GM19239 (cell line): ENCODE results near the gene KCNH3.

ENCODE experiments used
- DNase-seq: peaks from one replicate; pipeline ENCODE4 v3.0.0; 2011; ENCODE audit warnings: low spot score; ENCODE audit not compliant: insufficient read length
- FAIRE-seq: peaks from 2 replicates; lab custom pipeline; 2011; peaks lifted over from hg19 to GRCh38; lab: Jason Lieb, UNC

Gene KCNH3

DNA sequence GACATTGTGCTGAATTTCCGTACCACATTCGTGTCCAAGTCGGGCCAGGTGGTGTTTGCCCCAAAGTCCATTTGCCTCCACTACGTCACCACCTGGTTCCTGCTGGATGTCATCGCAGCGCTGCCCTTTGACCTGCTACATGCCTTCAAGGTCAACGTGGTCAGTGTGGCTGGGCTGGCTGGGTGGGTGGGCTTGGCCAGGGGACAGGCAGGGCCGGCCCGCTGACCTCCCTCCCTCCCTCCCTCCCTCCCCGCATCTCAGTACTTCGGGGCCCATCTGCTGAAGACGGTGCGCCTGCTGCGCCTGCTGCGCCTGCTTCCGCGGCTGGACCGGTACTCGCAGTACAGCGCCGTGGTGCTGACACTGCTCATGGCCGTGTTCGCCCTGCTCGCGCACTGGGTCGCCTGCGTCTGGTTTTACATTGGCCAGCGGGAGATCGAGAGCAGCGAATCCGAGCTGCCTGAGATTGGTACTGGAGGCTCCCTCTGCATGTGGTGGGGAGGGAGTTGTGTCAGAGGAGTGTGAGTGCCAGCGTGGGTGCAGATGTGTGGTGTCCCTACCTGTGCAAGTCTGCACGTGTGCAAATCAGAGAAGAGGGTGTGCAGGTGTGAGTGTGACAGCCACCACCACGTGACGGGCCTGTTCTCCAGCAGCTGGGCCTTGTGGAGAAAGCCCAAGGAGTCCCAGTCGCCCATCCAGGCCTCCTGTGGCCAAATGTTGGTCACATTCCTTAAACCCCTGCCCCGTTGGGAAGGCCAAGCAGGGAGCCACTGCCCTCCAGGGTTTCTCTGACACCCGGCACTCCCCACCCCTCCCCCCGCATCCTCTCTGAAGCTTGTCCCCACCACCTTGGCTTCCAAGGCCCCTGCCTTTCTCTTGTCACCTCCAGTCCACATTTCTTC lies 5.3 kb downstream of the KCNH3 start:
- FAIRE-seq (no peak), DNase-seq (no peak)

DNA sequence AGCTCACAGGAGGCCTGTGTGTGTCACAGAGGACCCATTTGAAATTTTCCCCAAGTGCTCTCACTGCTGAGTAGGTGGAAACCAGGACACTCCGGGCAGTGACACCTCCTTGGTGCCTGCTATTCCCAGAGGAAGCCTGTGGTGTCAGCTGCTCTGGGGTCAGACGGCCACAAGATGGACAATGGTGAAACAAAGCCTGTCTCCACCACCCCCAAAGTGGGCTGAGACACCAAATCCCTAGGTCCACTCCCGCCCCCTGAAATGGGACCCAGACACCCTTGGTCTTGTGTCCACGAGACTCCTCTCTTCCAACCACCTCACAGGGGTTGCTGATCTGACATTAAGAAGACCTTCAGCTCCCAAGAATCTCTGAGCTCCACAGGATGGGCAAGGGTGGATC lies 7.0 kb downstream of the KCNH3 start:
- no peak for FAIRE-seq
- DNase-seq: no peak

DNA sequence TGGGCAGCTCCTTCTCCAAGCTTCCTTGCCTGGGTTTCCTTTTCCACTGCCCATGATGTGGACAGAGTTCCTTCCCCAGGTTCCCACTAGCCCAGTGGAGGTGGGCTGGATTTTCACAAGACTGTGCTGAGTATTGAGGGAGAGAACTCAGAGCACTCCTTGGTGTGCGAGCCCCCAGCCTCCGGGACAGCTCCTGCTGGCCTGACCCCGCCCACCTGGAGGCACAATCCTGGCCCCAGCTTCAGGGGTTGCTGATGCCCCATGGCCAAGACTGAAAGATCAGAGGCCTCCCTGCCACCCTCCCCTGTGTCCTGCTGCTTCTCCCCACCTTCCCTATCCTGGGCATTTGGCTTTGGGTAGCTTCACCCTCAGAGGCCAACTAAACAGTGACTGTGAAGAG lies 7.7 kb downstream of the KCNH3 start:
- FAIRE-seq (no peak), DNase-seq (no peak)

DNA sequence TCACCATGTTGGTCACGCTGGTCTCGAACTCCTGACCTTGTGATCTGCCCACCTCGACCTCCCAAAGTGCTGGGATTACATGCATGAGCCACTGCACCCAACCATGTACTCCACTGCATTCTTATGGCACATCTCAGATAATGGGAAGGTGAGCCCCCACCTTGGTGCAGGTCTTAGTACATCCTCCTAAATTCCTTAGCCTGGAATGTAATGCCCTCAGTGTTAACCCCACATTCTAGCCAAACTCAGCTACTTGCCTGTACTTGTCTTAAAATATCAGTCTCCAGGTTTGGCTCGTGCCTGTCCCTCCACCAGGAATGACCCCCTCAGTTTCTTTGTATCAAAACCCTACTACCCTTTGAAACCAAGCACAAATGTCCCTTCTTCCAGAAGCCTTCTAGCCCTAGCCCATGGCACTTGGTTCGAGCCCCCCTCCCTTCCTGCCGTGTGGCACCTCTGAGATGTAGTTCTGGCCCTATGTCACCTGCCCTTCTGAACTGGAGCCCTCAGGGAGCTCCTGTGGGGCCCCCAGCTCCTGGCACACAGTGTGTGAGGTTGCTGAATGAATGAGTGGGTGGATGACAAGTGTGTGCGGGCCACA lies 8.4 kb downstream of the KCNH3 start:
- FAIRE-seq (no peak), DNase-seq (no peak)

DNA sequence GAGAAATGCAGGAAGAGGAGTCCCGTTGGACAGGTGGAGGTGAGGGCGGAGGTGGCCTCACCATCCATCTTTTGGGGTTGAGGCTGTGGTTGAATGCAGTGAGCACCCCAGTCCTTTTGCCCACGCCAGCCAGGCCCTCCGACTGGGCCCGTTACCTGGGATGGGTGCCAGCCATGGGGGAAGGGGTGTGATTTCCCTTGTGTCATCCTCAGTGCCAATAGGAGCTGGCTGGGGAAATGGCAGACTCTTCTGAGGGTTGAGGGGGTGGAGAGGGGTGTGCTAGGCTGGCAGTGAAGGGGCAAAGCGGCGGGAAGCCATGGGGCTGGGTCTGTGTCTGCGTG lies 9.6 kb downstream of the KCNH3 start:
- FAIRE-seq (no peak), DNase-seq (no peak)

DNA sequence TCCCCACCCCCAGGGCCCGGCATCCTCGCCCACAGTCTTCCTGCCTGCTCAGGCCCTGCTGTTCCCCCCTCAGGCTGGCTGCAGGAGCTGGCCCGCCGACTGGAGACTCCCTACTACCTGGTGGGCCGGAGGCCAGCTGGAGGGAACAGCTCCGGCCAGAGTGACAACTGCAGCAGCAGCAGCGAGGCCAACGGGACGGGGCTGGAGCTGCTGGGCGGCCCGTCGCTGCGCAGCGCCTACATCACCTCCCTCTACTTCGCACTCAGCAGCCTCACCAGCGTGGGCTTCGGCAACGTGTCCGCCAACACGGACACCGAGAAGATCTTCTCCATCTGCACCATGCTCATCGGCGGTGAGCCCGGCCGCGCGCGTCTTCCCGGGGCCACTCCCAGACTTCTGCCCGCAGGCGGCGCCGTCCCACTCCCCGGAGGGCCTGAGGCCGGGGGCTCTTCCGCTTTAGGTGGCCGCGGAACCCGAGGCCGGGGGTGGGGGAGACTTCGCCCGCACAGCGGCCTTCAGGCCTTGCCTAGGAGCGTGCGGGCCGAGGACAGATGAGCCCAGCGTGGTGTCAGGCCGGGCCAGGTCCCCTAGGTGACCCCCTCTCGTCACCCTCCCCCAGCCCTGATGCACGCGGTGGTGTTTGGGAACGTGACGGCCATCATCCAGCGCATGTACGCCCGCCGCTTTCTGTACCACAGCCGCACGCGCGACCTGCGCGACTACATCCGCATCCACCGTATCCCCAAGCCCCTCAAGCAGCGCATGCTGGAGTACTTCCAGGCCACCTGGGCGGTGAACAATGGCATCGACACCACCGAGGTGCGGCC lies 10.2 kb downstream of the KCNH3 start:
- DNase-seq: no peak
- no peak for FAIRE-seq

DNA sequence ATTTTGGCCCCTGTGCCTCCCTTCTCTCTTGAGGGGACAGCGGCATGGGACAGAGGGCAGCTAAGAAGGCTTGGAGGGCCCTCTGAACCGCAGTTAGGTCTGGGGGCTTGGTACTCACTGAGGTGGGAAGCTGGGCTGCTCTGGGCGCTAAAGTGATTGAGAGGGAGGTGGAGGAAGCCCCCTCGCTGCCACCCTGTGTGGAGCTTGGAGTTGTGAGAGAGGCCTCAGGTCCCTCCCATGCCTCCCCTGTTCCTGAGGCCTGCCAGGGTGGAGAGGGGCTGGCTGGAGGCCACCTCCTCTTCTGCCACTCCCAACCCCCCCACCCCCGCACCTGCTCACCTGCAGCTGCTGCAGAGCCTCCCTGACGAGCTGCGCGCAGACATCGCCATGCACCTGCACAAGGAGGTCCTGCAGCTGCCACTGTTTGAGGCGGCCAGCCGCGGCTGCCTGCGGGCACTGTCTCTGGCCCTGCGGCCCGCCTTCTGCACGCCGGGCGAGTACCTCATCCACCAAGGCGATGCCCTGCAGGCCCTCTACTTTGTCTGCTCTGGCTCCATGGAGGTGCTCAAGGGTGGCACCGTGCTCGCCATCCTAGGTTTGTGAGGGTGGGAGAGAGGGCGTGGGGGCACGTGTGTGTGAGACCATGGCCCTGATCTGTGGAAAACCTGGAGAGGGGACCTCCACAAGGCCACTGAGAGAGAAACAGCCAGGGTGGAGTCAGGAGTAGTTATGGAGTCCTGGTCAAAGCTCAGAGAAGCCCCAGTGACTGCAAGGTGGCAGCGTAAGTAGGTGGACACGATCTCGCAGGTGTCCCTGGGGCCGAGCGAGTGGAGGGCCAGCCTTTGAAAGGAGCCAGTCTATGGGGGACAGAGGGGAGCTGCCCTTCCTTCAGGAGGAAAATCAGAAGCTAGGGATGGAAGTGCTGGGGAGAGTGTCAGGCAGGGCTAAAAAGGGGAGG lies 11.2 kb downstream of the KCNH3 start:
- no peak for DNase-seq

DNA sequence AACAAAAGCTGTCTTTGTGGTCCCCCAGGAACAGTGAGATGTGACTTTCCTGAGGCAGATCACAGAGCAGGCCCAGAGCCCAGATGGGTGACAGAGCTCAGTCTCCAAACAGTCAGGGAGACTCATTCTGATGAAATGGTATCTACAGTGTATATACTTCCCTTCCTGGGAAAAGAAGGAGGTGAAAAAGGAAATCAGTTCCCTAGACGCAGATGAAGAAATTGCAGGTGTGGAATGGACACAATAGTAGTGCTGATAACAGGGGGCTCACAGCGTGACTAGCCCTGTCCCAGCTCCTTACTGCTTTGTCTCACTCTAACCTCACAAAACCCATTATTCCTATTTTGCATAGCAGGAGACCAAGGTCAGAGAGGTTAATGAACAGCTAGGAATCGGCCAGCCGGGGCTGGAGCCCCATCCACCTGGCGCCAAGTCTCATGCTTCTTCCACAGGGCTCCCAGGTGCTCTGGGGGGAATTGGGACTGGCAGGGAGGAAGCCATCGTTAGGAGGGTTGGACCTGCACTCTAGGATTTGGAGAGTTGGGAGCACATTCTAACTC lies 11.9 kb downstream of the KCNH3 start:
- DNase-seq (no peak), FAIRE-seq (peak; percentile 54)

More for the DNA sequence above, 11.2 kb downstream of the KCNH3 start:
- FAIRE-seq: no peak

DNA sequence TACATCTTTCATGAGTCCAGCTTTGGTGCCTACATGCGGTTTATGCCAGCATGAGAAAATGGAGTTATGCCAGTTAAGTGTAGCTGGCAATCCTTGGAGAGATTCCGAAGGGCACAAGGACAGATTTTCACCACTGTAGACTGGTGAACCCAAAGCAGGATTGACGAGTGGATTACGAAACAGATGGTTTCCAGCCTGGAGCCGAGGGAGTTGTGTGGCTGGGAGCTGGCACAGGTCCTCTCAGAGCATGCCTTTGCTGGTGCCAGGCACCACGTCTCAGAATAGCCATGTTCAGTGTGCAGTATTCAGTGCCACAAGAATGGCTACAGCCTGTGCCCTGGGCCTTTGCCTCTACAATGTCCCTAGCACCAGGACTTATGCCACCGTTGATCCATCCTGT lies 13.2 kb downstream of the KCNH3 start:
- FAIRE-seq: no peak

DNA sequence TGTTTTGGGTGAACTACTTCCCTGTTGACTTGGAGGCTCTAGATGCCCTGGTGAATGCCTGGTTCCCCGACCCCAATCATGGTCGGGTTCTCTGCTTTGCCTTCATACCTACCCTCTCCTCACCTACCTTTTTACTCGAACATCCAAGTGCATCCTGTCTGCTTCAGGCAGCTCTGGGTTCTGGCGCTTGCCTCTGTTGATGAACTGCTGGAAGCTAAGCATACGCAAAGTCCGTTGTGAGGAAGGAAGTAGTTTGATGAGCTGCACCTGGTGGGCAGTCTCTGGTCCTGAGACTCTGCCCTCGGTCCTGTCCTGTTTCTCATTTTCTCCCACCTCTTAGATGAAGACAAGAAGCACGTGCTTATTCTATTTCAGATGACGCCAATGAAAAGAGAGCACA lies 13.6 kb downstream of the KCNH3 start:
- DNase-seq (no peak), FAIRE-seq (no peak)

More for the DNA sequence above, 13.2 kb downstream of the KCNH3 start:
- DNase-seq: no peak

DNA sequence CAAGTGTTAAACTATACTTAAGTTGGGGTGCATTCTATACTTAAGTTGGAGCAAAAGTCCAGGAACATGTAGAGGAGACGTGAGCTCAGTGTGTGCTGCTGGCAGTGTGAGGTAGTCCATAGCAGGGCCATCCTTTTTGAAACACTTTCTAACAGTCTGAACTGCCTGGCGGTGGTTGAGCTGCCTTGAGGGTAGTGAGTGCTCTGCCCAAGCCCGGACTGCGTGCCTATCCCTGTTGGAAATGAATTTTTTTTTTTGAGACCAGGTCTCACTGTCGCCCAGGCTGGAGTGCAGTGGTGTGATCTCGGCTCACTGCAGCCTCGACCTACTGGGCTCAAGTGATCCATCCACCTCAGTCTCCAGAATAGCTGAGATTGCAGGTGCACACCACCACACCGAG lies 14.1 kb downstream of the KCNH3 start:
- FAIRE-seq (no peak), DNase-seq (no peak)

DNA sequence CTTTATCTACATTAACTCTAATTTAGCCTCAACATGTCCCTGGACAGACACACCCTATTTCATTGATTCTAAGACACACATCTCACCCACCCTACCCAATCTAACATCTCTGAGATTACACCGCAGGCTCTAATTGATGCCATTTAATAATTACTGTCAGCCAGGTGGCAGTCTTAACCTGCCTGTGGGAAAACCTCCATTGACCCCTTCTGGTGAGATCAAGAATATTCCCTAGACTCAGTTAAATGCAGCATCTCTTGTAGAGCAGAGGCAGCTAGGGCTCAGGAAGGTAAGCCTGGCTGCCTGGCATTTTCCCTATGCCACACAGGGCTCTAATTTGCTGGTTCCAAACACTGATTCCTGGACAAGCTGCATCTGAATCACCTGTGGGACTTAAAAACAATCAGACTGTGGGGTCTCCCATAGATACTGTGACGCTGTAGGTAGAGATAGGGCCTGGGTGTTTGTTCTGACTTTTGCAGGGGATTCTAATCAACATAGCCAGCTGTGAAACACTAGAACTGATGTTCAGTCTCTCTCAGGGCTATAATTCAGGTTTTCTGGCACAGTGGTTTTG lies 14.8 kb downstream of the KCNH3 start:
- DNase-seq (no peak), FAIRE-seq (peak; percentile 14)

DNA sequence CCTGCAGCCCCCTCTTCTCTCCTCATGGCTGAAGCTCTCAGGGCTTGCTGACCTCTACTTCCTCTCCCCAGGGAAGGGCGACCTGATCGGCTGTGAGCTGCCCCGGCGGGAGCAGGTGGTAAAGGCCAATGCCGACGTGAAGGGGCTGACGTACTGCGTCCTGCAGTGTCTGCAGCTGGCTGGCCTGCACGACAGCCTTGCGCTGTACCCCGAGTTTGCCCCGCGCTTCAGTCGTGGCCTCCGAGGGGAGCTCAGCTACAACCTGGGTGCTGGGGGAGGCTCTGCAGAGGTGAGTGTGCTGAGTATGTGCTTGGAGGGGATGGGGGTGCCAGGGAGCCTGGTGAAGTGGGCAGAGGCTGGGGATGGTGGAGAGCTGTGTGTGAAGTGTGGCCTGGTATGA lies 15.4 kb downstream of the KCNH3 start:
- DNase-seq (no peak), FAIRE-seq (no peak)

DNA sequence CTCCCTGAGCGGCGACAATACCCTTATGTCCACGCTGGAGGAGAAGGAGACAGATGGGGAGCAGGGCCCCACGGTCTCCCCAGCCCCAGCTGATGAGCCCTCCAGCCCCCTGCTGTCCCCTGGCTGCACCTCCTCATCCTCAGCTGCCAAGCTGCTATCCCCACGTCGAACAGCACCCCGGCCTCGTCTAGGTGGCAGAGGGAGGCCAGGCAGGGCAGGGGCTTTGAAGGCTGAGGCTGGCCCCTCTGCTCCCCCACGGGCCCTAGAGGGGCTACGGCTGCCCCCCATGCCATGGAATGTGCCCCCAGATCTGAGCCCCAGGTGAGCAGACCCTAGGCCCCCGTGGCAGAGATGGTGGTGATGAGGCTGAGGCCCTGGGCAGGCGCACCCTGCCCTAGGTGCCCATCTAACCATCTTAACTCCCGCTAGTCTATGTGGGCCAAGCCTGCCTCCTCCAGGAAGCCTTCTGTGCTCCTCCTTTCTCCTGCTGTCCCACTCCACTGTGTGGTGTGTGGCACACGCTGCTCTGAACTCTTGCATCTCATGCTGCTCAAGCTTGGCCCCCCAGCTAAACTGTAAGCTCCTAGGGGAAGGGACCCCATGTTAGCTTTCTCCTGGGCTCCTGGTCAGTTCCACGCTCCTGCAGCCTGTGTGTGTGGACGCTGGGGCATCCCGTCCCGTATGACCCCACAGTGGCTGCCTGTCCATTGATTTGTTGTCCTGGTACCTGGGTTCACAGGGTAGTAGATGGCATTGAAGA lies 17.0 kb downstream of the KCNH3 start:
- DNase-seq: no peak
- FAIRE-seq: no peak

DNA sequence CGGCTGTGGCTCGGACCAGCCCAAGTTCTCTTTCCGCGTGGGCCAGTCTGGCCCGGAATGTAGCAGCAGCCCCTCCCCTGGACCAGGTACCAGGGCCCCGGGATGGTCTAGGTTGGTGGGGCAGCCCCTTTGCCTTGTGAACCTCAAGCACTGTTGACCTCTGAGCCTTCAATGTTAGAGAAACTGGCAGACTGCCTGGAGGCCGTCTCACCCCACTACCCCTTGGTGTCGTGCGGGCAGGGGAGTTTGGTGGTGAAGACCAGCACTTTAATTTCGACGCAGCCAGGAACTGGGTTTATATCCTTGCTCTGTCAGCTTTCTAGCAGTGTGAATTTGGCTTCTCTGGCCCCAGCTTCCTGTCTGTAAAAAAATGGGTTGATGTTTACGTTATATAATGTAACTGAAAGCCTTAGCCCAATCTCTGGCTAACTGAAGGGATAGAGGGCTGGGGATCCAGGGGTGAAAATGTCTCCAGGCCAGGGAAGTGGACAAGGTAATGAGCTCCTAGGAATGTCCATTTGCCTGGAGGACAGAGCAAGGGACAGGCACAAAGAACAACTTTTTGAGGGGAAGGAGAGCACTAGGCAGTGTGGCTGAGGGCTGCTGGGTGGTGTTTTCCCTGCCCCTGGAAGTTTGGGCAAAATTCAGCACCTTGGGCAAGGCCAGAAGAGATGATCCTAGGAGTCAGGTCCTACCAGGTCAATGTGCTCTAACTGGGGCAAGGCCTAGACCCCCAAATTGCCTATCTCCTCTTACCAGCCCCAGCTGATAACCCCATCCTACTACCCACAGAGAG lies 17.8 kb downstream of the KCNH3 start:
- DNase-seq (no peak), FAIRE-seq (no peak)

DNA sequence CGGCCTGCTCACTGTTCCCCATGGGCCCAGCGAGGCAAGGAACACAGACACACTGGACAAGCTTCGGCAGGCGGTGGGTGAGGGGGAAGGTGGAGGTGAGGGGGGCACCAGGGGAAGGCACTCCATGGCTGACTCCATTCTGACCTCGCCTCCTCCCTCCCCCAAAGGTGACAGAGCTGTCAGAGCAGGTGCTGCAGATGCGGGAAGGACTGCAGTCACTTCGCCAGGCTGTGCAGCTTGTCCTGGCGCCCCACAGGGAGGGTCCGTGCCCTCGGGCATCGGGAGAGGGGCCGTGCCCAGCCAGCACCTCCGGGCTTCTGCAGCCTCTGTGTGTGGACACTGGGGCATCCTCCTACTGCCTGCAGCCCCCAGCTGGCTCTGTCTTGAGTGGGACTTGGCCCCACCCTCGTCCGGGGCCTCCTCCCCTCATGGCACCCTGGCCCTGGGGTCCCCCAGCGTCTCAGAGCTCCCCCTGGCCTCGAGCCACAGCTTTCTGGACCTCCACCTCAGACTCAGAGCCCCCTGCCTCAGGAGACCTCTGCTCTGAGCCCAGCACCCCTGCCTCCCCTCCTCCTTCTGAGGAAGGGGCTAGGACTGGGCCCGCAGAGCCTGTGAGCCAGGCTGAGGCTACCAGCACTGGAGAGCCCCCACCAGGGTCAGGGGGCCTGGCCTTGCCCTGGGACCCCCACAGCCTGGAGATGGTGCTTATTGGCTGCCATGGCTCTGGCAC lies 18.5 kb downstream of the KCNH3 start:
- FAIRE-seq (no peak), DNase-seq (no peak)

DNA sequence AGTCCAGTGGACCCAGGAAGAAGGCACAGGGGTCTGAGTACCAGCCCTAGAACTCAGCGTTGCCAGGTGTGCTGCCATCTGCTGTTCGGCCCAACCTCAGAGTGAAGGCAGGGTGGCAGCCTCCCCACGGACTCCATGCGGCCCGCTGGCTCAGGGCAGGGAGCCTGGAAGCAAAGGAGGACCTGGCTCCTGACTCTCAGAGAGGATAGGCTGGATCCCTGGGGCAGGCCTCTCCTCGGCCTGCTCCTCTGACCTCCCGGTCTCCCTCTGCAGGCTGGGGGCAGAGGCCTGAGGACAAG lies 19.0 kb downstream of the KCNH3 start:
- FAIRE-seq: no peak
- DNase-seq: no peak
